K562 (cell line): ENCODE measurements around the gene MIP. TPM values are rescaled to one million over a fixed set of nuclear protein-coding genes. Genes with fewer than 3 reads are reported as not detected.

ENCODE experiments used
- ARHGAP35 ChIP-seq: fragments of 450-650 bp; IDR thresholded peaks from 2 replicates; pipeline ENCODE4 v1.6.1; 2018; ENCODE audit not compliant: partially characterized antibody
- ATF7 ChIP-seq: fragments of 450-650 bp; IDR thresholded peaks from 2 replicates; pipeline ENCODE4 v1.7.1; 2014; ENCODE audit warnings: mild to moderate bottlenecking, moderate library complexity
- FOS ChIP-seq: IDR thresholded peaks from 3 replicates; pipeline ENCODE4 v1.6.1; 2011; ENCODE audit not compliant: insufficient read length; ENCODE audit errors: extremely low read depth
- HINFP ChIP-seq: fragments of 450-650 bp; conservative IDR thresholded peaks from 2 replicates; pipeline ENCODE4 v1.6.1; 2016; ENCODE audit warnings: missing genetic modification characterization, low read depth, mild to moderate bottlenecking, control low read depth, missing compliant biosample characterization
- HIVEP1 ChIP-seq: fragments of 250-450 bp; sonication (Bioruptor Pico); IDR thresholded peaks from 2 replicates; pipeline ENCODE4 v1.4.0; 2020; ENCODE audit warnings: mild to moderate bottlenecking
- KLF6 ChIP-seq: fragments of 250-450 bp; sonication (Bioruptor Pico); IDR thresholded peaks from 2 replicates; pipeline ENCODE4 v1.4.0; 2020; ENCODE audit warnings: mild to moderate bottlenecking, moderate library complexity, borderline replicate concordance
- NBN ChIP-seq: fragments of 450-650 bp; IDR thresholded peaks from 2 replicates; pipeline ENCODE4 v1.6.1; 2016; ENCODE audit warnings: low read depth, mild to moderate bottlenecking
- PTRF ChIP-seq: fragments of 450-650 bp; IDR thresholded peaks from 2 replicates; pipeline ENCODE4 v1.6.1; 2016; ENCODE audit warnings: mild to moderate bottlenecking, missing genetic modification characterization, missing compliant biosample characterization
- RBM39 ChIP-seq: fragments of 200-400 bp; formaldehyde crosslinking; optimal IDR thresholded peaks from 2 replicates; pipeline ENCODE3; 2018; ENCODE audit warnings: low read depth, low read length
- STAT5B ChIP-seq: fragments of 250-450 bp; sonication (Bioruptor Pico); IDR thresholded peaks from 2 replicates; pipeline ENCODE4 v1.8.0; 2021; ENCODE audit warnings: mild to moderate bottlenecking, inconsistent platforms
- SUPT5H ChIP-seq: fragments of 450-650 bp; IDR thresholded peaks from 2 replicates; pipeline ENCODE4 v1.6.1; 2016
- ZNF121 ChIP-seq: sonication (generic); formaldehyde crosslinking; conservative IDR thresholded peaks from 2 replicates; pipeline ENCODE4 v1.8.0; 2022; ENCODE audit warnings: missing genetic modification reagents
- ZNF146 ChIP-seq: IDR thresholded peaks from one replicate; pipeline ENCODE4 v1.6.1; 2018; ENCODE audit warnings: missing compliant biosample characterization; ENCODE audit not compliant: unreplicated experiment
- ZNF165 ChIP-seq: fragments of 250-450 bp; sonication (Bioruptor Pico); IDR thresholded peaks from 2 replicates; pipeline ENCODE4 v1.4.0; 2020; ENCODE audit warnings: borderline replicate concordance
- ZNF23 ChIP-seq: fragments of 250-450 bp; sonication (Bioruptor Pico); IDR thresholded peaks from 2 replicates; pipeline ENCODE4 v1.4.0; 2020; ENCODE audit warnings: mild to moderate bottlenecking
- polyA plus RNA-seq, 8 experiments: library from polyadenylated mRNA; depleted of rRNA in 4 of 8; stranded (reverse) in 5 of 8; unstranded in 3 of 8; fragments of >200 nt; fragmentation: Nextera tagmentation in 2 of 8; fragmentation: Illumina TruSeq in 1 of 8; extraction: Ambion mirVana in 2 of 8; extraction: Trizol in 1 of 8; gene quantifications; 2 replicates each; pipeline versions ENCODE4 v1.2.1 to v1.2.3, GENCODE V29; 2011 to 2014; ENCODE audit warnings: inconsistent platforms in 1 of 8, missing spikeins in 1 of 8
- total RNA-seq, 7 experiments: library from RNA; depleted of rRNA in 6 of 7; stranded (reverse); fragments of >200 nt in 6 of 7; fragmentation: Illumina TruSeq in 2 of 7; extraction: Trizol in 2 of 7; gene quantifications; 2 replicates each; pipeline versions ENCODE4 v1.2.1 to v1.2.3, GENCODE V29; 2011 to 2021; ENCODE audit warnings: low replicate concordance in 1 of 7
- TF ChIP-seq, protein P1 (sequence below): fragments of 200-800 bp; sonication (Bioruptor generic); IDR thresholded peaks from 2 replicates; pipeline ENCODE4 v1.6.1; 2017; ENCODE audit warnings: missing genetic modification characterization, missing compliant biosample characterization
- TF ChIP-seq, protein P2 (sequence below): fragments of 250-450 bp; sonication (Bioruptor Pico); IDR thresholded peaks from 2 replicates; pipeline ENCODE4 v1.5.0; 2021; ENCODE audit warnings: mild to moderate bottlenecking, borderline replicate concordance

MIP gene
- total and polyA plus RNA-seq, 9 of the 15 experiments (the other 6 are each of a cell fraction or from before 2014, with no cell fraction given) = 0.09 to 0.36 (median 0.19) TPM; not detected in 5

DNA sequence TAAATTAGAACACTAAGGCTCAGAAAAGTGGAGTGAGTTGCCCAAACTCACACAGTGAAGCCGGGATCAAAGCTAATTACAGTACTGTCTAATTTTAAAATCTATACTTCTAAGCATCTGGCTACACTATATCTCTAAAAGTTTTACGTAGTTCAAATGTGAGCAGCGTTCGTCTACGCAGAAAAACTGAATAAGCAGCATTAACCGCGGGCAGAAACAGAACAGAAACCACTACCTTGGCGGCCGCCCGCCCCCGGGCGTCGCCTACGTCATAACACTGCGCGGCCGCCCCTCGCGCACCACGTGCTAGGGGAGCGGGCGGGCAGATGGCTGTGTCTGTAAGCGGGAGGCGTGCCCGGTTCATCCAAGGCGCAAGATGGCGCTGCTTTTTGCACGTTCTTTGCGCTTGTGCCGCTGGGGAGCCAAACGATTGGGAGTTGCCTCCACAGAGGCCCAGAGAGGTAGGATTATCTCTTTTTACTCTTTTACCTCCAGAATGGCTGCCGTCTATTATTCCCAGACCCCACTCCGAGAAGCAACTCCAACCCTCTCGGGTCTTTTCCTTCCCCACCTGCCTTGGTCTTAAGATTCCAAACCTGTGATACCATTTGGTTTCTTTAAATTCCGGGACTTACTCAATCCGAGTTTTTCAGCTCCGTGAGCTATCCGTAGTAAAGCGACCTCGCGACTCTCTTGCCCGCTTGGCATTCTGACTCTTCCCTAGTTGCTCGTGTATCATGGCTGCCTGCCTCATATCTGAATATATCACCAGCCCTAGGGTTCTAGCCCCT lies 14.0 kb upstream of the MIP start, which contains the start of gene SPRYD4 (continued):
- TF ChIP-seq RBM39 (no peak), ZNF121 (CRISPR knock-in tag) (no peak), ZNF23 (CRISPR knock-in tag) (no peak), ATF7 (peak; percentile 88), ZNF146 (CRISPR knock-in tag) (no peak), HIVEP1 (CRISPR knock-in tag) (no peak), FOS (no peak), HINFP (tag) (no peak), ZNF165 (no peak), PTRF (tag) (no peak), STAT5B (CRISPR knock-in tag) (no peak), ARHGAP35 (no peak), KLF6 (CRISPR knock-in tag) (0 out of 2 replicates have a peak, but pooled peaks have one; percentile 42), NBN (peak; percentile 84), SUPT5H (peak; percentile 89)
- TF ChIP-seq, protein P1, sequence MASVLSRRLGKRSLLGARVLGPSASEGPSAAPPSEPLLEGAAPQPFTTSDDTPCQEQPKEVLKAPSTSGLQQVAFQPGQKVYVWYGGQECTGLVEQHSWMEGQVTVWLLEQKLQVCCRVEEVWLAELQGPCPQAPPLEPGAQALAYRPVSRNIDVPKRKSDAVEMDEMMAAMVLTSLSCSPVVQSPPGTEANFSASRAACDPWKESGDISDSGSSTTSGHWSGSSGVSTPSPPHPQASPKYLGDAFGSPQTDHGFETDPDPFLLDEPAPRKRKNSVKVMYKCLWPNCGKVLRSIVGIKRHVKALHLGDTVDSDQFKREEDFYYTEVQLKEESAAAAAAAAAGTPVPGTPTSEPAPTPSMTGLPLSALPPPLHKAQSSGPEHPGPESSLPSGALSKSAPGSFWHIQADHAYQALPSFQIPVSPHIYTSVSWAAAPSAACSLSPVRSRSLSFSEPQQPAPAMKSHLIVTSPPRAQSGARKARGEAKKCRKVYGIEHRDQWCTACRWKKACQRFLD (CRISPR knock-in tag) = 0 out of 2 replicates have a peak, but pooled peaks have one; percentile 50
- TF ChIP-seq, protein P2, sequence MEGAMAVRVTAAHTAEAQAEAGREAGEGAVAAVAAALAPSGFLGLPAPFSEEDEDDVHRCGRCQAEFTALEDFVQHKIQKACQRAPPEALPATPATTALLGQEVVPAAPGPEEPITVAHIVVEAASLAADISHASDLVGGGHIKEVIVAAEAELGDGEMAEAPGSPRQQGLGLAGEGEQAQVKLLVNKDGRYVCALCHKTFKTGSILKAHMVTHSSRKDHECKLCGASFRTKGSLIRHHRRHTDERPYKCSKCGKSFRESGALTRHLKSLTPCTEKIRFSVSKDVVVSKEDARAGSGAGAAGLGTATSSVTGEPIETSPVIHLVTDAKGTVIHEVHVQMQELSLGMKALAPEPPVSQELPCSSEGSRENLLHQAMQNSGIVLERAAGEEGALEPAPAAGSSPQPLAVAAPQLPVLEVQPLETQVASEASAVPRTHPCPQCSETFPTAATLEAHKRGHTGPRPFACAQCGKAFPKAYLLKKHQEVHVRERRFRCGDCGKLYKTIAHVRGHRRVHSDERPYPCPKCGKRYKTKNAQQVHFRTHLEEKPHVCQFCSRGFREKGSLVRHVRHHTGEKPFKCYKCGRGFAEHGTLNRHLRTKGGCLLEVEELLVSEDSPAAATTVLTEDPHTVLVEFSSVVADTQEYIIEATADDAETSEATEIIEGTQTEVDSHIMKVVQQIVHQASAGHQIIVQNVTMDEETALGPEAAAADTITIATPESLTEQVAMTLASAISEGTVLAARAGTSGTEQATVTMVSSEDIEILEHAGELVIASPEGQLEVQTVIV (CRISPR knock-in tag) = no peak
